NK-92 (cell line): Measurements from ENCODE around the gene IDH3G.

Experiments
- DNase-seq: peaks from one replicate; lab custom pipeline; 2025; ENCODE audit not compliant: unreplicated experiment; lab: John Stamatoyannopoulos, UW

IDH3G gene

DNA sequence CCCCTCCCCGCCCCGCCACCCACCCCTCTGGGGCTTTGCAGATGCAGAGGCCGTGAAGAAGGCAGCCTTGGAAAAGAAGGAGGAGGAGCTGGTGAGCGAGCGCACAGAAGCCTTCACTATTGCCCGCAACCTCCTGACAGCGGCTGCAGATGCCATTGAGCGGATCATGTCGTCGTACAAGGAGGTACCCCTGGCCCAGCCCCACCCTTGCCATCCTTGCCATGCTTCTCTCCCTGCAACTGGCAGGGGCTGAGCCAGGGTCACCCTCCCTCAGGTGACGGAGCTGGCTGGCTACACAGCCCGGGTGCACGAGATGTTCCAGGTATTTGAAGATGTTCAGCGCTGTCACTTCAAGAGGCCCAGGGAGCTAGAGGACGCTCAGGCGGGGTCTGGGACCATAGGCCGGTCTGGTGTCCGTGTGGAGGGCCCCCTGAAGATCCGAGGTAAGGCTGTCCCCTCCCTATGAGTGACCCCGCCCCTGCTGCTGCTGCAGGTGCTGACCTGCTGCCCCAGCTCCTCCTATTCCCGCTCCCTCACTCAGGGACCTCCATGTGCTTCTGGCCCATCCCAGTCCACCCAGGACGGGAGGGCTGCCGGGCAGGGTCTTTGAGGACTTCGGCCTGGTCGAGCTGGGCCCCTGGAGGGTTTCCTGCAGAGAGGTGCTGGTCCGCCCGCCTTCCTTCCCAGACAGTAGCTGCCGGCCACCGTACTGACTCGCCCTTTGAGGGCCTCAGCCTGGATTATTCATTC is 57.9 kb downstream of the IDH3G start:
- DNase-seq, result no peak
